HG03045 (cell line): ENCODE data around the gene GBP2.

Source experiments
- ATAC-seq: cut with Tn5 transposase; IDR thresholded peaks from one replicate; pipeline ENCODE4 v1.9.1; 2021; ENCODE audit warnings: mild to moderate bottlenecking, moderate library complexity; ENCODE audit not compliant: unreplicated experiment

GBP2 gene

GRCh38 chr1:89068291-89068690 lies 57.6 kb downstream of the GBP2 start:
- no peak for ATAC-seq

GRCh38 chr1:89065079-89065868 lies 60.6 kb downstream of the GBP2 start, which contains the start of gene GBP1:
GBP1 (minus strand) TSS chr1:89065208; CDS start chr1:89063234, 1,974 bp downstream.
- ATAC-seq, result peak; percentile 73

GRCh38 chr1:89064632-89065031 lies 61.3 kb downstream of the GBP2 start:
- ATAC-seq, result peak; percentile 37

- ATAC-seq, result no peak
Observed at GRCh38 chr1:89063094-89063493, 62.8 kb downstream of the GBP2 start.

GRCh38 chr1:89060091-89060490 lies 65.8 kb downstream of the GBP2 start:
- no peak for ATAC-seq
